Gastroesophageal sphincter (tissue), 4 donors: Measurements from ENCODE around the gene ACTL6A. TPM values are rescaled to one million over a fixed set of nuclear protein-coding genes. Genes with fewer than 3 reads are reported as not detected.
A peak's percentile ranks its signal among the peaks of the same experiment; 100 is the strongest.

Experiments used
- ATAC-seq: fragments of 150-250 bp; one replicate; pipeline ENCODE4 v1.9.1; 2016; ENCODE audit warnings: mild to moderate bottlenecking, moderate library complexity
- H3K27ac ChIP-seq, 4 donors: fragments of 200-600 bp; sonication (generic) in 3 of 4; 1 replicate in 3 of 4; 2 replicates in 1 of 4; pipeline ENCODE4 v1.5.1; 2016 to 2019
- H3K27me3 ChIP-seq: fragments of 200-600 bp; sonication (generic); one replicate; pipeline ENCODE4 v1.5.1; 2019
- H3K36me3 ChIP-seq, 2 donors: fragments of 200-600 bp; sonication (generic); one replicate each; pipeline ENCODE4 v1.5.1; 2019; ENCODE audit warnings: control low read depth in 1 of 2
- H3K4me1 ChIP-seq, 3 donors: fragments of 200-600 bp; sonication (generic); 1 replicate in 2 of 3; 2 replicates in 1 of 3; pipeline ENCODE4 v1.5.1; 2016 to 2019; ENCODE audit warnings: control low read depth in 2 of 3
- H3K4me3 ChIP-seq, 2 donors: fragments of 200-600 bp; sonication (generic); one replicate each; pipeline ENCODE4 v1.5.1; 2019; ENCODE audit warnings: mild to moderate bottlenecking in 1 of 2, moderate library complexity in 1 of 2
- H3K9me3 ChIP-seq, 3 donors: fragments of 200-600 bp; sonication (generic); one replicate each; pipeline ENCODE4 v1.5.1; 2017 to 2019; ENCODE audit warnings: control low read depth in 2 of 3
- EP300 ChIP-seq: sonication (generic); formaldehyde crosslinking; IDR thresholded peaks from one replicate; pipeline ENCODE4 v1.6.1; 2017; ENCODE audit warnings: antibody characterized with exemption, mild to moderate bottlenecking
- POLR2A ChIP-seq, 2 donors: fragments of 450-650 bp; IDR thresholded peaks; one replicate each; pipeline ENCODE4 v1.6.1; 2017; ENCODE audit warnings: antibody characterized with exemption in 2 of 2, mild to moderate bottlenecking in 2 of 2, moderate library complexity in 1 of 2
- POLR2AphosphoS5 ChIP-seq: sonication (generic); formaldehyde crosslinking; IDR thresholded peaks from one replicate; pipeline ENCODE4 v1.6.1; 2017; ENCODE audit warnings: antibody characterized with exemption
- WGBS, 2 donors: methylation state at CpG; one replicate each; pipeline ENCODE4 v1.1.5; 2018; ENCODE audit warnings: low coverage in 1 of 2; 5-methylcytosine and 5-hydroxymethylcytosine counted together
- total RNA-seq, 4 donors: library from RNA; depleted of rRNA; stranded (reverse); fragments of >200 nt; gene quantifications; one replicate each; pipeline ENCODE4 v1.1.0, GENCODE V29; 2016
- TF ChIP-seq, protein P1 (sequence below), 4 experiments: fragments of 200-600 bp in 2 of 4; fragments of 450-650 bp in 2 of 4; sonication (generic) in 1 of 4; IDR thresholded peaks; one replicate each; pipeline ENCODE4 v1.5.1; 2017 to 2019; ENCODE audit warnings: antibody characterized with exemption in 4 of 4, mild to moderate bottlenecking in 2 of 4, moderate library complexity in 2 of 4

Gene ACTL6A
- total RNA-seq, 4 donors from 2014 or later = 26.1 to 33.5 (median 29.9) TPM

DNA sequence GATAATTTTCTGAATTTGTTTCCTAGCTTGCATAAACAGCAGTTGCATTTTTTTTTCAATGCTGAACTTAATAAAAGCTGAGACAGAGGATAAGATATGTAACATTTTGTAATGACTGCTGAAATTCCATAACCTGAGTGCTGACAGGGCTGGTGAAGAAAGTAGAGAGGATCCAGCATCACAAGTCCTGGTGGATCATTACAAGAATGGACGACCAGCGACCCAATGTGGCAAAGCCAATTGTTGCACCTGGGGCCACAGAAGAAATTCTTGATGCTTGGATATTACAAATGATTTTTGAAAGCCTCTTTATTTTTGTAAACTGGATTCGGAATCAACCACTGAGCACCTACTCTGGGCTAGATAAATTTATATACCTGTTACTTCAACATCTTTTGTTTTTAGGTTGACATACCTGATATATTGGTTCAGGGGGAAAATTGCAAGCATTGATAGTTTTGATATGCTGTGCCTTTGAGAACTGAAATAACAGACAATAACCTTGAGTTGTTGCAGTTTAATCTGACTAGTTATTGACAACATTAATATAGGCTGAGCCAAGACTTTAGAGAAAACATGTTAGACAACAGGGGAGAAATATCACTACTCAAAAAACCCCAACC lies 3.9 kb upstream of the ACTL6A start:
- TF ChIP-seq, protein P1, sequence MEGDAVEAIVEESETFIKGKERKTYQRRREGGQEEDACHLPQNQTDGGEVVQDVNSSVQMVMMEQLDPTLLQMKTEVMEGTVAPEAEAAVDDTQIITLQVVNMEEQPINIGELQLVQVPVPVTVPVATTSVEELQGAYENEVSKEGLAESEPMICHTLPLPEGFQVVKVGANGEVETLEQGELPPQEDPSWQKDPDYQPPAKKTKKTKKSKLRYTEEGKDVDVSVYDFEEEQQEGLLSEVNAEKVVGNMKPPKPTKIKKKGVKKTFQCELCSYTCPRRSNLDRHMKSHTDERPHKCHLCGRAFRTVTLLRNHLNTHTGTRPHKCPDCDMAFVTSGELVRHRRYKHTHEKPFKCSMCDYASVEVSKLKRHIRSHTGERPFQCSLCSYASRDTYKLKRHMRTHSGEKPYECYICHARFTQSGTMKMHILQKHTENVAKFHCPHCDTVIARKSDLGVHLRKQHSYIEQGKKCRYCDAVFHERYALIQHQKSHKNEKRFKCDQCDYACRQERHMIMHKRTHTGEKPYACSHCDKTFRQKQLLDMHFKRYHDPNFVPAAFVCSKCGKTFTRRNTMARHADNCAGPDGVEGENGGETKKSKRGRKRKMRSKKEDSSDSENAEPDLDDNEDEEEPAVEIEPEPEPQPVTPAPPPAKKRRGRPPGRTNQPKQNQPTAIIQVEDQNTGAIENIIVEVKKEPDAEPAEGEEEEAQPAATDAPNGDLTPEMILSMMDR (IDR thresholded peaks at IDR 0.05) = peak; percentile 67 to 88 (median 84)
- no peak for TF ChIP-seq POLR2AphosphoS5
- H3K36me3 ChIP-seq = no peaks in the 10 kb centered on the region
- H3K27me3 ChIP-seq = no peaks in the 10 kb centered on the region
- H3K4me1 ChIP-seq = peaks cover 0 to 14% (median 0%) of the 10 kb centered on the region in 3 donors
- no peak overlapping the region for H3K27ac ChIP-seq
- ATAC-seq = no peak
- WGBS, 2 donors = 0% methylated on average over 3 of the region's 3 CpGs
- no peaks in the 10 kb centered on the region for H3K9me3 ChIP-seq
- H3K4me3 ChIP-seq = no peak overlapping the region

DNA sequence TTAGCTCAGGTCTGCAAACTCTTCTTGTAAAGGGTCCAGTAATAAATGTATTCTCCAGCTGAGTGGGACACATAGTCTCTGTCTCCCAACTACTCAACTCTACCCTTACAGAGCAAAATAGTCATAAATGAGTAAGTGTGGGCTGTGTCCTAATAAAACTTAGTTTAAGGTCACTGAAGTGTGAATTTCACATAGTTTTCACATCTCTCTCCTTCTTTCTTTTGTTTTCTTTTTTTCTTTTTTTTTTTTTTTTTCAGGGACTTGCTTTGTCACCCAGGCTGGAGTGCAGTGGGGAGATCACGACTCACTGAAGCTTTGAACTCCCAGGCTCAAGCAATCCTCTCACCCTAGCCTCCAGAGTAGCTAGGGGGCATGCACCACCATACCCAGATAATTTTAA lies 1.9 kb upstream of the ACTL6A start:
- no peaks in the 10 kb centered on the region for H3K27me3 ChIP-seq
- H3K9me3 ChIP-seq = no peaks in the 10 kb centered on the region
- peaks cover 0 to 25% (median 0%) of the 10 kb centered on the region in 3 donors for H3K4me1 ChIP-seq
- H3K36me3 ChIP-seq = no peaks in the 10 kb centered on the region
- no peak overlapping the region for H3K4me3 ChIP-seq
- no peak for ATAC-seq
- TF ChIP-seq POLR2A (IDR thresholded peaks at IDR 0.05) (no peak), POLR2AphosphoS5 (no peak), EP300 (no peak)
- TF ChIP-seq, protein P1 (IDR thresholded peaks at IDR 0.05) = no peak
- 100% methylated on average over 1 of the region's 1 CpG; no CpG with 5 or more reads in 1 of the 2 donors for WGBS, 2 donors
- H3K27ac ChIP-seq = no peak overlapping the region

DNA sequence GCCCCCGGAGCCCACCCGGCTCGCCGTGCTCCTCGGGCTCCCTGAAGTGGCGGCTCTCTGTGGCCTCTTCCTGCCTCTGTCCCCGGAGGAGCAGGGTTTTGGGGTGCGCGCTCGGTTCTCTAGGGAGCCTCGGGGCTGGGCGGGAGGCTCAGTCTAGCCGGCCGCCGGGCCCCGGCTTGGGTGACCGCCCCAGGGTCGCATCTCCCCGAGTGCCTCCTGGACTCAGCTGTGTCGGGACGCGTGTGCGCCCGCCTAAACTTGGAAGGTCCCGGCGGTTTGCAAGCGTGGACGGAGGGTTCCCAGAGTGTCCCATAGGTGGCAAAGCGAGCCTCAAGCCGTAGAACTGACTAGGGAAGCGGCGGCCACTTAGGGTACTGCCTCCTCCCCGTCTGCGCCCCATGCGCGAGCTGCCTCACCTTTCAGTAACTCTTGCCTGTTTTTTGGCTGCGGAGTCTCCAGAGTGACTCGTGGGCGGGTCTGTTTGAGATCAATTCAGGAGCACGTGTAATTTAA lies 601 bp downstream of the ACTL6A start:
- ATAC-seq = peak; percentile 50
- TF ChIP-seq, protein P1 (IDR thresholded peaks at IDR 0.05) = peak; percentile 54 to 87 (median 64)
- no peak for TF ChIP-seq POLR2AphosphoS5
- Histone ChIP-seq H3K27me3 (no peaks in the 10 kb centered on the region), H3K9me3 (no peaks in the 10 kb centered on the region), H3K36me3 (no peaks in the 10 kb centered on the region), H3K4me3 (peak overlapping the region; percentile 48 to 96), H3K27ac (peak overlapping the region; percentile 22 to 93 (median 88)), H3K4me1 (peaks cover 0 to 25% (median 0%) of the 10 kb centered on the region in 3 donors)
- 0% methylated on average over 1 to 3 of the region's 40 CpGs for WGBS, 2 donors

DNA sequence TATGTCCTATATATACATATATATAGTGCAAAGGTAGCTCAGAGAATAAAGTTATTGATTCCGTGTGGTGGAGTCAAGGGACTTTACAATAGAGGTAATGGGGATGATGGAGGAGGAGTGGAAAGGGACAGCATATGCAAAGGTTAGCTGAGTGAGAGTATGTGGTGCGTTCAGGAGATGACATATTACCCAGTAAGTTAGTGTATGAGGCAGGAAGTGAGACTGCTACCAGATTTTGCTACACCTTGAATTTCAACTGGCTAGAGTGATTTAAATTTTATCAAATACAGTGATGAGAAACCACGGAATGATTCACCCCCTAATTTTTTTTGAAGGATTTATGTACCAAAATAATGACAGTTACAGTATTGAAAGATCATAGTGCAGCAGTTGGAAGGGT lies 2.8 kb downstream of the ACTL6A start:
- no peak for ATAC-seq
- WGBS, 2 donors = 65 to 71% methylated on average over 3 of the region's 3 CpGs
- H3K27ac ChIP-seq = no peak overlapping the region
- H3K9me3 ChIP-seq = no peaks in the 10 kb centered on the region
- H3K4me1 ChIP-seq = peaks cover 0 to 25% (median 0%) of the 10 kb centered on the region in 3 donors
- H3K27me3 ChIP-seq = no peaks in the 10 kb centered on the region
- no peak overlapping the region for H3K4me3 ChIP-seq
- TF ChIP-seq EP300 (no peak), POLR2A (IDR thresholded peaks at IDR 0.05) (no peak), POLR2AphosphoS5 (no peak)
- TF ChIP-seq, protein P1 (IDR thresholded peaks at IDR 0.05) = no peak
- peaks cover 0 to 11% of the 10 kb centered on the region in 2 donors for H3K36me3 ChIP-seq

GRCh38 chr3:179580992-179581391 lies 18.3 kb downstream of the ACTL6A start:
- H3K27ac ChIP-seq = no peak overlapping the region
- no peaks in the 10 kb centered on the region for H3K9me3 ChIP-seq
- H3K4me3 ChIP-seq = no peak overlapping the region
- TF ChIP-seq EP300 = no peak
- no peak for TF ChIP-seq POLR2A (IDR thresholded peaks at IDR 0.05)
- TF ChIP-seq POLR2AphosphoS5 = no peak
- TF ChIP-seq, protein P1 (IDR thresholded peaks at IDR 0.05) = no peak
- peaks cover 0 to 93% of the 10 kb centered on the region in 2 donors for H3K36me3 ChIP-seq
- no peaks in the 10 kb centered on the region for H3K27me3 ChIP-seq
- no peak for ATAC-seq
- H3K4me1 ChIP-seq = no peaks in the 10 kb centered on the region
- WGBS, 2 donors = 100% methylated on average over 1 of the region's 1 CpG; no CpG with 5 or more reads in 1 of the 2 donors
